ENCODE measurements around the gene VTI1B. TPM values are rescaled to one million over a fixed set of nuclear protein-coding genes. Genes with fewer than 3 reads are reported as not detected.

VTI1B gene
- total and polyA plus RNA-seq, 4 donors = 26.5 to 76.3 (median 28.9) TPM

- Histone ChIP-seq H3K4me3 (ENCODE audit: low read depth in 1 of 3, low read length in 3 of 3) (peak within 1 kb of the TSS; percentile 82 to 94 (median 83)), H3K9me3 (ENCODE audit: control insufficient read depth in 4 of 4, low read length in 3 of 4) (no peaks in the 10 kb centered on the region), H3K27ac (ENCODE audit: low read depth in 1 of 2, low read length in 2 of 2) (peak within 1 kb of the TSS; percentile 91 to 94), H3K36me3 (ENCODE audit: control insufficient read depth in 4 of 4, insufficient read depth in 3 of 4, low read depth in 1 of 4, low read length in 3 of 4) (no peaks in the 10 kb centered on the region), H3K27me3 (ENCODE audit: control insufficient read depth in 4 of 4, insufficient read depth in 4 of 4, low read length in 3 of 4) (no peaks in the 10 kb centered on the region), H3K9ac (ENCODE audit: low read depth in 1 of 2, low read length in 2 of 2) (peak within 1 kb of the TSS; percentile 59 to 90), H3K4me1 (ENCODE audit: control insufficient read depth in 4 of 4, insufficient read depth in 4 of 4, low read length in 3 of 4) (peaks cover 3 to 12% (median 8%) of the 10 kb centered on the region in 4 donors)
- peak; percentile 96 for DNase-seq (ENCODE audit: low spot score)
- no peak for TF ChIP-seq ATF3 (IDR thresholded peaks at IDR 0.05)
- no peak for TF ChIP-seq ZBTB33 (IDR thresholded peaks at IDR 0.05)
- peak; percentile 28 for TF ChIP-seq SP1 (IDR thresholded peaks at IDR 0.05)
- no peak for TF ChIP-seq FOXA2 (IDR thresholded peaks at IDR 0.05)
- TF ChIP-seq GABPA (IDR thresholded peaks at IDR 0.05 in 1 of 2, conservative IDR thresholded peaks at IDR 0.05 in 1 of 2) = peak in 1 of 2 donors; percentile 78
- TF ChIP-seq HNF4A (conservative IDR thresholded peaks at IDR 0.05) = no peak
- no peak for TF ChIP-seq NR2F2 (IDR thresholded peaks at IDR 0.05)
- peak in 1 of 2 donors; percentile 19 for TF ChIP-seq EGR1 (IDR thresholded peaks at IDR 0.05; ENCODE audit: low read depth in 2 of 2)
- TF ChIP-seq HNF4G (IDR thresholded peaks at IDR 0.05) = no peak
- peak; percentile 44 for TF ChIP-seq CTCF (IDR thresholded peaks at IDR 0.05; ENCODE audit: low read depth, low read length, missing input control)
- TF ChIP-seq MAX (IDR thresholded peaks at IDR 0.05) = no peak
- peak; percentile 76 for TF ChIP-seq YY1 (IDR thresholded peaks at IDR 0.05)
- peak in 1 of 2 donors; percentile 36 for TF ChIP-seq RAD21 (IDR thresholded peaks at IDR 0.05)
- no peak for TF ChIP-seq FOXA1 (IDR thresholded peaks at IDR 0.05)
- TF ChIP-seq JUND (IDR thresholded peaks at IDR 0.05) = no peak
- peak; percentile 97 for TF ChIP-seq REST (IDR thresholded peaks at IDR 0.05)
- no peak for TF ChIP-seq RXRA (IDR thresholded peaks at IDR 0.05)
- 4% methylated on average over 77 of the region's 77 CpGs for WGBS
These were observed 74.5 kb downstream of the VTI1B start, which contains the start of gene PIGH for GRCh38 chr14:67599698-67600561. TSS of gene PIGH (minus strand) at chr14:67600268. CDS start at chr14:67600203, 65 bp downstream.

Small RNA genes within 50 kb of the gene (small RNA-seq; reads per million reads assigned to genes)
- gene AL132640.3 = not detected
- not detected for gene RF00019
- not detected for gene RN7SL369P
- not detected for gene RNA5SP386

Other genes starting within 250 kb of the VTI1B start
- gene TMEM229B, start 185.9 kb downstream of the VTI1B start, total RNA-seq = 1 to 10 TPM; 1.7 to 2.0 TPM
- gene TMEM229B, start 185.9 kb downstream of the VTI1B start, polyA plus RNA-seq = 1 to 10 TPM in 1 of 2 donors, under 1 TPM in 1; 0.40 to 1.5 TPM
- gene PLEKHH1, start 141.3 kb downstream of the VTI1B start, total RNA-seq = 1 to 10 TPM; 1.3 to 2.4 TPM
- gene PLEKHH1, start 141.3 kb downstream of the VTI1B start, polyA plus RNA-seq = under 1 TPM; 0.46 to 0.53 TPM
- gene PIGH, start 74.4 kb downstream of the VTI1B start, total RNA-seq = 10 to 100 TPM; 22.9 to 36.1 TPM
- 10 to 100 TPM; 14.2 to 20.5 TPM for gene PIGH, start 74.4 kb downstream of the VTI1B start, polyA plus RNA-seq
- 1 to 10 TPM in 1 of 2 donors, under 1 TPM in 1; 0.08 to 3.1 TPM for gene ARG2, start 54.7 kb downstream of the VTI1B start, total RNA-seq
- under 1 TPM; 0.58 to 0.61 TPM for gene ARG2, start 54.7 kb downstream of the VTI1B start, polyA plus RNA-seq
- gene RDH11, start 21.1 kb upstream of the VTI1B start, total RNA-seq = 100 to 1,000 TPM; 173 to 174 TPM
- 100 to 1,000 TPM in 1 of 2 donors, 10 to 100 TPM in 1; 99.7 to 102 TPM for gene RDH11, start 21.1 kb upstream of the VTI1B start, polyA plus RNA-seq
- 1 to 10 TPM in 1 of 2 donors, under 1 TPM in 1; 0.09 to 1.1 TPM for gene RDH12, start 27.3 kb upstream of the VTI1B start, total RNA-seq
- 1 to 10 TPM in 1 of 2 donors, under 1 TPM in 1; 0.74 to 3.4 TPM for gene RDH12, start 27.3 kb upstream of the VTI1B start, polyA plus RNA-seq
- 10 to 100 TPM; 12.4 to 17.2 TPM for gene ZFYVE26, start 142.0 kb upstream of the VTI1B start, total RNA-seq
- 1 to 10 TPM; 2.4 to 3.0 TPM for gene ZFYVE26, start 142.0 kb upstream of the VTI1B start, polyA plus RNA-seq
- gene RAD51B, start 145.1 kb upstream of the VTI1B start, total RNA-seq = 10 to 100 TPM in 1 of 2 donors, 1 to 10 TPM in 1; 3.3 to 12.9 TPM
- 1 to 10 TPM in 1 of 2 donors, under 1 TPM in 1; 0.81 to 1.6 TPM for gene RAD51B, start 145.1 kb upstream of the VTI1B start, polyA plus RNA-seq